ENCODE measurements around the gene PHF2. TPM values are rescaled to one million over a fixed set of nuclear protein-coding genes. Genes with fewer than 3 reads are reported as not detected.

Gene PHF2
- total RNA-seq, 1 donor from 2014 or later = 40.3 TPM

DNA sequence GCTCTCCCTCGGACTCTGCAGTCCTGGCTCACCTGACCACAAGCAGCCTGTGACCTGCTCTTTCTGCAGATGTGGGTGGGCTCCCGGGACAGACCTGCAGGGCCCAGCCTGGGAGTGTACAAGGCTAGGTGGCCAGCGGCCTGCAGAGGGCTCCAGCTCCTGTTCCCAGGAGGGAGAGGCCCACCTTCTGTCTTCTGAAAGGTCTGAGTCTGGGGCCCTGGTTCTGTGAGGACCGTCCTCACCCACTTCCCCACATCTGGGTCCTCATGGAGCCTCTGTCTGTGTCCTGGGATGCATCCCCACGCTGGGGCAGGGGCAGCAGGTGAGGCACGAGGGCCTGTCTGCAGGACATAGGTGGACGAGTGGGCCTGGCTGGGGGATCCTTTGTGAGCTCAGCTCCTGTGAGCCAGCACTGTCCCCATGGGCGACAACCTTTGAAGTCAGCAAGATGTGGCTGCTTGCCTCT is 43.7 kb downstream of the PHF2 start:
- Mint-ChIP-seq H3K27ac (ENCODE audit: unreplicated experiment) (no peak overlapping the region), H3K27me3 (ENCODE audit: unreplicated experiment) (no peaks in the 10 kb centered on the region), H3K4me1 (ENCODE audit: unreplicated experiment) (peaks cover 2% of the 10 kb centered on the region), H3K36me3 (ENCODE audit: unreplicated experiment) (no peaks in the 10 kb centered on the region), H3K9me3 (ENCODE audit: unreplicated experiment) (no peaks in the 10 kb centered on the region), H3K4me3 (ENCODE audit: unreplicated experiment) (no peak overlapping the region)
- no peak for DNase-seq (ENCODE audit: extremely low spot score, unreplicated experiment)
- TF ChIP-seq, protein P1, sequence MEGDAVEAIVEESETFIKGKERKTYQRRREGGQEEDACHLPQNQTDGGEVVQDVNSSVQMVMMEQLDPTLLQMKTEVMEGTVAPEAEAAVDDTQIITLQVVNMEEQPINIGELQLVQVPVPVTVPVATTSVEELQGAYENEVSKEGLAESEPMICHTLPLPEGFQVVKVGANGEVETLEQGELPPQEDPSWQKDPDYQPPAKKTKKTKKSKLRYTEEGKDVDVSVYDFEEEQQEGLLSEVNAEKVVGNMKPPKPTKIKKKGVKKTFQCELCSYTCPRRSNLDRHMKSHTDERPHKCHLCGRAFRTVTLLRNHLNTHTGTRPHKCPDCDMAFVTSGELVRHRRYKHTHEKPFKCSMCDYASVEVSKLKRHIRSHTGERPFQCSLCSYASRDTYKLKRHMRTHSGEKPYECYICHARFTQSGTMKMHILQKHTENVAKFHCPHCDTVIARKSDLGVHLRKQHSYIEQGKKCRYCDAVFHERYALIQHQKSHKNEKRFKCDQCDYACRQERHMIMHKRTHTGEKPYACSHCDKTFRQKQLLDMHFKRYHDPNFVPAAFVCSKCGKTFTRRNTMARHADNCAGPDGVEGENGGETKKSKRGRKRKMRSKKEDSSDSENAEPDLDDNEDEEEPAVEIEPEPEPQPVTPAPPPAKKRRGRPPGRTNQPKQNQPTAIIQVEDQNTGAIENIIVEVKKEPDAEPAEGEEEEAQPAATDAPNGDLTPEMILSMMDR (IDR thresholded peaks at IDR 0.05) = no peak

DNA sequence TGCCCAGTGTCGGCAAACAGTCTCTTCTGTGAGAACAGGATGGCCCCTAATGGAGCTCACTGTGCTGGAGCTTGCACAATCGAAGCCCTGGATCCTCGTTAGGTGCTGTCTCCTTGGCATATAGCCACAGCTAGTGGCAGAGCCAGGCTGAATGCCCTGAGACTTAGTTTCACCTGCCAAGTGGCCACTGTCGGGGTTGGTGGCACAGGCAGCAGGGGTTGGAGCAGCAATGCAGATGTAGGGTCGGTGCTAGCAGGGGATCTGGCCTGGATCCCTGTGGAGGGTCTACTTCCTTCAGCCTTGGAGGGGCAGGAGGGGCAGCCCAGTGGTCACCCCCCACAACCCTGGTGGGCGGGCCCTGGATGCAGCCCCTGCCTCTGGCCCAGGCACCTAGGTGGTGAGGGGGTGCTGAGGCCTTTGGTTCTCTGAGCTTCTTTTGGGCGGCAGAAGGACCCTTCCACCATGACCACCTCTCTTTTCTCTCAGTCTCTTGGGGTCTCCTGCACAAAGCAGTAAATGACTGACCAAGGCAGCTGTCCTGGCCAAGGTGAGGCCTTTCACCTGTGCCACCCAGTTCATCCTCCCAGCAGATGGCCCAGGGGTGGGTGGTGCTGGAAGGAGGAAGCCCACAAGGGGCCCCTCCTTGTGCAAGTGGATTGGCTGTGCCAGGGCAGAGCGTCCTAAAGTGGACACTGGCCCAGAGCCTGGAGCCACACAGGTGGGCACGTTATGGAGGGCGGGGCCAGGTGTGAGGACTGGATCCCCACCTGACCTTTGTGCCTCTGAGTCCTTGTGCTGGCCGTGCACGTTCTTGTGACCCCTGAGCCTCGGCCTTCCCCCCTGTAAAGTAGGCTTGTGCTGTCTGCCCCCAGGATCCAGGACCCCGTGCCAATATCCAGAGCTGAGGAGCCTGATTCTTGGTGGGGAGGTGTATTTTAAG is 44.8 kb downstream of the PHF2 start:
- Mint-ChIP-seq H3K27ac (ENCODE audit: unreplicated experiment) (no peak overlapping the region), H3K4me1 (ENCODE audit: unreplicated experiment) (peaks cover 2% of the 10 kb centered on the region), H3K36me3 (ENCODE audit: unreplicated experiment) (no peaks in the 10 kb centered on the region), H3K27me3 (ENCODE audit: unreplicated experiment) (no peaks in the 10 kb centered on the region), H3K4me3 (ENCODE audit: unreplicated experiment) (no peak overlapping the region), H3K9me3 (ENCODE audit: unreplicated experiment) (peaks cover under 1% of the 10 kb centered on the region)
- TF ChIP-seq, protein P1 (IDR thresholded peaks at IDR 0.05) = no peak
- no peak for DNase-seq (ENCODE audit: extremely low spot score, unreplicated experiment)

DNA sequence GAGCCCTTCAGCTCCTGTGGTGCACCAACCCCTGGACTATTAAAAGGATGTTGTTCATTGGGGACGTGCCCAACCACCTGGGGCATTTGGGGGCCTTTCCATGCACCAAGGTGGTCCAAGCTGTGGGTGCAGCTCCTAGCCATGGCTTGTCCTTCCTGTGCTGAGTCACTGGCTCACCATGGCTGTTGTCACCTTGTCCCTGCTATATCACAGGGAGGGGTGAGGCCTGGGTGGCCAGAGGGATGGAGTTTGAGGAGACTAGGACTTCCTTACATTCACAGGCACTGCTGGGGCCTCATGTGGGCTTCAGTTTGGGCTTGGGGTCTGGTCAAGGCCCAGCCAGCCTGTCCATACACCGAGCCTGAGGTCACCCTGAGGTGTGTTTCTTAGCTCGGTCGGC is 45.5 kb downstream of the PHF2 start:
- TF ChIP-seq, protein P1 (IDR thresholded peaks at IDR 0.05) = no peak
- no peak for DNase-seq (ENCODE audit: extremely low spot score, unreplicated experiment)
- Mint-ChIP-seq H3K4me3 (ENCODE audit: unreplicated experiment) (no peak overlapping the region), H3K9me3 (ENCODE audit: unreplicated experiment) (peaks cover 5% of the 10 kb centered on the region), H3K36me3 (ENCODE audit: unreplicated experiment) (no peaks in the 10 kb centered on the region), H3K27me3 (ENCODE audit: unreplicated experiment) (no peaks in the 10 kb centered on the region), H3K27ac (ENCODE audit: unreplicated experiment) (no peak overlapping the region), H3K4me1 (ENCODE audit: unreplicated experiment) (peaks cover 2% of the 10 kb centered on the region)

DNA sequence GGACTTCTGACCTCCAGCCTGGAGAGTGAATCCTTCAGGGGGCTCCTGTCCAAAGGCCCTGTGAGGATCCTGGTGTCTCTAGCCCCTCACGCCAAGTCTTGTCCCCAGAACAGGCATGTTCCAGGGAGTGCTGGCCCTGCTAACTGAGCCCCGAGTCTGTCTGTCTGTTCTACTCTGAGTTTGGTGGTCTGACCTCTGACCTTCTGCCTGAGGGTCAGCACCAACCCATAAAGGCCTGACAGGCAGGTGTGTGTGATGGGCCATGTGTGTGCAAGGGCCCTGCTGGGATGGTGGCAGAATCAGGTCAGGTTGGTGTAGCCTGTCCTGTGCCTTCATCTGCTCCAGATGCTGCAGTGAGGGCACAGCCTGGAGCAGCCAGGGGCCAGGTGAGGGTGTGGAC is 46.3 kb downstream of the PHF2 start:
- H3K4me3 Mint-ChIP-seq (ENCODE audit: unreplicated experiment) = no peak overlapping the region
- TF ChIP-seq, protein P1 (IDR thresholded peaks at IDR 0.05) = no peak
- H3K27ac Mint-ChIP-seq (ENCODE audit: unreplicated experiment) = no peak overlapping the region
- H3K36me3 Mint-ChIP-seq (ENCODE audit: unreplicated experiment) = peaks cover 4% of the 10 kb centered on the region
- no peak for DNase-seq (ENCODE audit: extremely low spot score, unreplicated experiment)
- peaks cover 11% of the 10 kb centered on the region for H3K9me3 Mint-ChIP-seq (ENCODE audit: unreplicated experiment)
- H3K27me3 Mint-ChIP-seq (ENCODE audit: unreplicated experiment) = no peaks in the 10 kb centered on the region
- H3K4me1 Mint-ChIP-seq (ENCODE audit: unreplicated experiment) = no peaks in the 10 kb centered on the region

DNA sequence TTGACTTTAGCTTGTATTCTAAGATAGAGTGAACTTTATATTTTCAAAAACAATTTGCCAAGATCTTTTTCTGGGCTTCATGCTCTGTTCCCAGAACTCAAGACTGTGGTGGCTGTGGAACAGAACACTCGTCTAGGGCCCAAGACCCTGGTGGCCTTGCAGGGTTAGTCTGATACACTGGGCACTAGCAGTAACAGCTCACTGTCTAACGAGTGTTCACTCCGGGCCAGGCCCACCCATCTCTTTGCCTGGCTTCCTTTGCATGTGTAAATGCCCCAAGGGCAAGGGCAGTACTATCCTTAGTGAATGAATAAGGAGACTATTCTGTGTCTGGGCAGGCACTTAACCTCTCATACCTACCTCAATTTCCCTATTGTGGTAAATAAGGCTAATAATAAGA is 47.4 kb downstream of the PHF2 start:
- no peak overlapping the region for H3K4me3 Mint-ChIP-seq (ENCODE audit: unreplicated experiment)
- TF ChIP-seq, protein P1 (IDR thresholded peaks at IDR 0.05) = no peak

More for the DNA sequence above, 47.4 kb downstream of the PHF2 start:
- Mint-ChIP-seq H3K27ac (ENCODE audit: unreplicated experiment) (no peak overlapping the region), H3K27me3 (ENCODE audit: unreplicated experiment) (no peaks in the 10 kb centered on the region), H3K9me3 (ENCODE audit: unreplicated experiment) (peaks cover 20% of the 10 kb centered on the region), H3K36me3 (ENCODE audit: unreplicated experiment) (peaks cover 13% of the 10 kb centered on the region), H3K4me1 (ENCODE audit: unreplicated experiment) (no peaks in the 10 kb centered on the region)
- DNase-seq (ENCODE audit: extremely low spot score, unreplicated experiment) = no peak

Data from osteocyte (in vitro differentiated cells).